SK-N-SH (cell line): Measurements from ENCODE around the gene GPS2.

Experiments used
- GABPA ChIP-seq: IDR thresholded peaks from 2 replicates; pipeline ENCODE4 v1.4.0; 2012; ENCODE audit warnings: low read depth, mild to moderate bottlenecking
- POLR2AphosphoS5 ChIP-seq: IDR thresholded peaks from 2 replicates; pipeline ENCODE4 v1.6.1; 2012; ENCODE audit warnings: low read depth, low read length
- TAF1 ChIP-seq: IDR thresholded peaks from 2 replicates; pipeline ENCODE4 v1.6.1; 2012; ENCODE audit warnings: low read depth, mild to moderate bottlenecking, low read length, moderate library complexity, borderline replicate concordance
- TF ChIP-seq, protein P1 (sequence below): fragments of 200-600 bp; sonication (generic); IDR thresholded peaks from 2 replicates; pipeline ENCODE4 v1.6.1; 2017; ENCODE audit warnings: antibody characterized with exemption, mild to moderate bottlenecking, moderate library complexity

DNA sequence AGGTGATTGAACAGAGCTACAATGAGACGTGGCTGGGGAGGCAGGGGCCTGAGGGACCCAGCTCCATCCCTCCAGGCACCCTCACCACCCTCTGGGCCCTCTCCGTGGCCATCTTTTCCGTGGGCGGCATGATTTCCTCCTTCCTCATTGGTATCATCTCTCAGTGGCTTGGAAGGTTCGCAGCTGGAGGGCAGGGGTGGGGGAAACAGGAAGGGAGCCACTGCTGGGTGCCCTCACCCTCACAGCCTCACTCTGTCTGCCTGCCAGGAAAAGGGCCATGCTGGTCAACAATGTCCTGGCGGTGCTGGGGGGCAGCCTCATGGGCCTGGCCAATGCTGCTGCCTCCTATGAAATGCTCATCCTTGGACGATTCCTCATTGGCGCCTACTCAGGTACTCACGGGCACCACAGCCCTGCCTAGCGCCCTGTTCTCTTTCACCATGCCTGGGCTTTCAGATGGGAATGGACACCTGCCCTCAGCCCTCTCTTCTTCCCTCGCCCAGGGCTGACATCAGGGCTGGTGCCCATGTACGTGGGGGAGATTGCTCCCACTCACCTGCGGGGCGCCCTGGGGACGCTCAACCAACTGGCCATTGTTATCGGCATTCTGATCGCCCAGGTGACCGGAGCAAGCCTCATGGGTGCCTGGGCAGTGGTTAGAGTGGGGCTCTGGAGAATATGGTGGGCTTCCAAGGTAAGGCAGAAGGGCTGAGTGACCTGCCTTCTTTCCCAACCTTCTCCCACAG is 31.5 kb downstream of the GPS2 start:
- TF ChIP-seq, protein P1, sequence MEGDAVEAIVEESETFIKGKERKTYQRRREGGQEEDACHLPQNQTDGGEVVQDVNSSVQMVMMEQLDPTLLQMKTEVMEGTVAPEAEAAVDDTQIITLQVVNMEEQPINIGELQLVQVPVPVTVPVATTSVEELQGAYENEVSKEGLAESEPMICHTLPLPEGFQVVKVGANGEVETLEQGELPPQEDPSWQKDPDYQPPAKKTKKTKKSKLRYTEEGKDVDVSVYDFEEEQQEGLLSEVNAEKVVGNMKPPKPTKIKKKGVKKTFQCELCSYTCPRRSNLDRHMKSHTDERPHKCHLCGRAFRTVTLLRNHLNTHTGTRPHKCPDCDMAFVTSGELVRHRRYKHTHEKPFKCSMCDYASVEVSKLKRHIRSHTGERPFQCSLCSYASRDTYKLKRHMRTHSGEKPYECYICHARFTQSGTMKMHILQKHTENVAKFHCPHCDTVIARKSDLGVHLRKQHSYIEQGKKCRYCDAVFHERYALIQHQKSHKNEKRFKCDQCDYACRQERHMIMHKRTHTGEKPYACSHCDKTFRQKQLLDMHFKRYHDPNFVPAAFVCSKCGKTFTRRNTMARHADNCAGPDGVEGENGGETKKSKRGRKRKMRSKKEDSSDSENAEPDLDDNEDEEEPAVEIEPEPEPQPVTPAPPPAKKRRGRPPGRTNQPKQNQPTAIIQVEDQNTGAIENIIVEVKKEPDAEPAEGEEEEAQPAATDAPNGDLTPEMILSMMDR, result no peak
- TF ChIP-seq TAF1 (no peak), POLR2AphosphoS5 (no peak), GABPA (no peak)
